SH-SY5Y (cell line): ENCODE results near the gene HSF4.

Experiments used
- GATA2 ChIP-seq: IDR thresholded peaks from 2 replicates; pipeline ENCODE4 v1.6.1; 2011; ENCODE audit warnings: mild to moderate bottlenecking, low read depth, low read length
- GATA3 ChIP-seq: IDR thresholded peaks from 2 replicates; pipeline ENCODE4 v1.6.1; 2011; ENCODE audit warnings: low read depth, mild to moderate bottlenecking, low read length, moderate library complexity

HSF4 gene

GRCh38 chr16:67157892-67158635 lies 6.5 kb upstream of the HSF4 start:
- TF ChIP-seq GATA3 (no peak), GATA2 (no peak)

- no peak for TF ChIP-seq GATA2
- no peak for TF ChIP-seq GATA3
These were observed 5.6 kb upstream of the HSF4 start for GRCh38 chr16:67158637-67159600.

GRCh38 chr16:67161595-67162058 lies 2.9 kb upstream of the HSF4 start:
- TF ChIP-seq GATA3: no peak

- TF ChIP-seq GATA2 (no peak), GATA3 (no peak)
These were observed 1.9 kb upstream of the HSF4 start for GRCh38 chr16:67162506-67163163.

GRCh38 chr16:67163164-67163998 lies 1.2 kb upstream of the HSF4 start:
- TF ChIP-seq GATA3 (no peak), GATA2 (no peak)

- TF ChIP-seq GATA2 (no peak), GATA3 (no peak)
These were observed 466 bp upstream of the HSF4 start for GRCh38 chr16:67163999-67164558.

GRCh38 chr16:67165121-67166078 lies 855 bp downstream of the HSF4 start:
- TF ChIP-seq GATA3 (no peak), GATA2 (no peak)

GRCh38 chr16:67166110-67166547 lies 1.6 kb downstream of the HSF4 start:
- no peak for TF ChIP-seq GATA2
- no peak for TF ChIP-seq GATA3

- TF ChIP-seq GATA2 (no peak), GATA3 (no peak)
These were observed 2.1 kb downstream of the HSF4 start for GRCh38 chr16:67166598-67167168.

- TF ChIP-seq GATA2 (no peak), GATA3 (no peak)
These were observed 3.0 kb downstream of the HSF4 start for GRCh38 chr16:67167588-67167987.

GRCh38 chr16:67169011-67169451 lies 4.5 kb downstream of the HSF4 start:
- TF ChIP-seq GATA3 (no peak), GATA2 (no peak)
